ENCODE data around the gene ATP9B.

GRCh38 chr18:79345981-79346380 is 276.8 kb downstream of the ATP9B start:
- TF ChIP-seq CTCF (conservative IDR thresholded peaks at IDR 0.05), result no peak
- TF ChIP-seq EZH2 (IDR thresholded peaks at IDR 0.05; ENCODE audit: low read depth), result no peak

Data from PC-9 (cell line).